Hindlimb muscle (tissue), 1 donor: ENCODE measurements around the gene ODF2L. TPM values are rescaled to one million over a fixed set of nuclear protein-coding genes. Genes with fewer than 3 reads are reported as not detected.
A peak's percentile ranks its signal among the peaks of the same experiment; 100 is the strongest.

ENCODE experiments used
- DNase-seq: peaks from one replicate; pipeline ENCODE4 v3.0.0-alpha.2; 2013
- polyA plus RNA-seq: library from polyadenylated mRNA; unstranded; fragments of 120-200 nt; gene quantifications from one replicate; pipeline ENCODE4 v1.2.1, GENCODE V29; 2013; ENCODE audit not compliant: insufficient read length

The ODF2L gene
- polyA plus RNA-seq, 1 donor = 18.3 TPM

GRCh38 chr1:86303041-86303690 is 93.0 kb downstream of the ODF2L start:
- DNase-seq = peak; percentile 52

Other genes with a start within 250 kb of the ODF2L start
- gene COL24A1, start 239.6 kb downstream of the ODF2L start, polyA plus RNA-seq = 3.8 TPM
- 0.66 TPM for gene CLCA2, start 27.8 kb upstream of the ODF2L start, polyA plus RNA-seq
- not detected for gene CLCA1, start 72.6 kb upstream of the ODF2L start, polyA plus RNA-seq
- 0.18 TPM for gene CLCA4, start 150.8 kb upstream of the ODF2L start, polyA plus RNA-seq